C1 segment of cervical spinal cord (tissue), 14 donors: ENCODE data around the gene TBL1X.

Source experiments
- DNase-seq, 14 donors: peaks; one replicate each; lab custom pipeline; 2025; lab: John Stamatoyannopoulos, UW

TBL1X gene

GRCh38 chrX:9619133-9619532 lies 154.3 kb downstream of the TBL1X start:
- DNase-seq = no peak

- no peak for DNase-seq
These were observed 154.7 kb downstream of the TBL1X start for GRCh38 chrX:9619581-9619980.

- no peak for DNase-seq
These were observed 157.3 kb downstream of the TBL1X start for GRCh38 chrX:9622128-9622527.

- DNase-seq = no peak
These were observed 161.5 kb downstream of the TBL1X start for GRCh38 chrX:9626379-9626778.

GRCh38 chrX:9627922-9628321 lies 163.1 kb downstream of the TBL1X start:
- no peak for DNase-seq

GRCh38 chrX:9628779-9629493 lies 164.1 kb downstream of the TBL1X start:
- DNase-seq = no peak

GRCh38 chrX:9634551-9634950 lies 169.7 kb downstream of the TBL1X start:
- no peak for DNase-seq

GRCh38 chrX:9635368-9635767 lies 170.5 kb downstream of the TBL1X start:
- peak in 6 of 14 donors; percentile 7 to 95 (median 26) for DNase-seq

- no peak for DNase-seq
These were observed 170.9 kb downstream of the TBL1X start for GRCh38 chrX:9635803-9636202.

GRCh38 chrX:9638871-9639270 lies 174.0 kb downstream of the TBL1X start:
- no peak for DNase-seq

- DNase-seq = no peak
These were observed 177.6 kb downstream of the TBL1X start for GRCh38 chrX:9642270-9642995.

- DNase-seq = no peak
These were observed 178.9 kb downstream of the TBL1X start for GRCh38 chrX:9643807-9644206.

GRCh38 chrX:9644335-9644734 lies 179.5 kb downstream of the TBL1X start:
- DNase-seq = no peak

GRCh38 chrX:9646471-9647224 lies 181.8 kb downstream of the TBL1X start:
- DNase-seq = peak in 1 of 14 donors; percentile 20

GRCh38 chrX:9647431-9647830 lies 182.6 kb downstream of the TBL1X start:
- DNase-seq = peak in 3 of 14 donors; percentile 1 to 42 (median 18)

GRCh38 chrX:9650091-9650490 lies 185.2 kb downstream of the TBL1X start:
- peak in 1 of 14 donors; percentile 22 for DNase-seq

GRCh38 chrX:9651737-9652136 lies 186.9 kb downstream of the TBL1X start:
- peak in 1 of 14 donors; percentile 9 for DNase-seq

GRCh38 chrX:9654929-9655328 lies 190.1 kb downstream of the TBL1X start:
- no peak for DNase-seq

- peak in 4 of 14 donors; percentile 0 to 26 (median 8) for DNase-seq
These were observed 191.4 kb downstream of the TBL1X start for GRCh38 chrX:9656277-9656676.

- DNase-seq = no peak
These were observed 192.0 kb downstream of the TBL1X start for GRCh38 chrX:9656871-9657270.

- no peak for DNase-seq
These were observed 192.9 kb downstream of the TBL1X start for GRCh38 chrX:9657590-9658256.

- no peak for DNase-seq
These were observed 193.6 kb downstream of the TBL1X start for GRCh38 chrX:9658409-9658808.
